ENCODE measurements around the gene ADM5. TPM values are rescaled to one million over a fixed set of nuclear protein-coding genes. Genes with fewer than 3 reads are reported as not detected.

The ADM5 gene
- total and polyA plus RNA-seq, 11 donors, result 0.14 to 1.6 (median 0.60) TPM; not detected in 1

- DNase-seq (peak; percentile 86 to 96 (median 92)), ATAC-seq (peak in 3 of 4 donors; percentile 3 to 19 (median 3))
- Histone ChIP-seq H3K27ac (peak overlapping the region in 11 of 12 donors; percentile 24 to 98 (median 66)), H3K4me1 (peaks cover 0 to 62% (median 37%) of the 10 kb centered on the region in 12 donors), H3K27me3 (no peaks in the 10 kb centered on the region), H3K4me3 (peak overlapping the region in 8 of 12 donors; percentile 9 to 40 (median 28)), H3K36me3 (peaks cover 0 to 50% (median 48%) of the 10 kb centered on the region in 9 donors), H3K9me3 (no peaks in the 10 kb centered on the region)
- peak; percentile 99 to 100 (median 100) for TF ChIP-seq CTCF (IDR thresholded peaks at IDR 0.05)
- TF ChIP-seq POLR2A (IDR thresholded peaks at IDR 0.05), result no peak
- intact Hi-C loops (cut with DNase I), result loop anchor here in 2 of 10 donors (2.0 to 10.0 kb wide), 2 partner anchors 128 to 286 kb away; no protein-coding TSS in a partner anchor
- WGBS, 4 donors, result 31 to 39% (median 34%) methylated on average over 32 to 40 of the region's 40 CpGs
Measured at GRCh38 chr19:49680421-49681351, 8.7 kb upstream of the ADM5 start.

DNA sequence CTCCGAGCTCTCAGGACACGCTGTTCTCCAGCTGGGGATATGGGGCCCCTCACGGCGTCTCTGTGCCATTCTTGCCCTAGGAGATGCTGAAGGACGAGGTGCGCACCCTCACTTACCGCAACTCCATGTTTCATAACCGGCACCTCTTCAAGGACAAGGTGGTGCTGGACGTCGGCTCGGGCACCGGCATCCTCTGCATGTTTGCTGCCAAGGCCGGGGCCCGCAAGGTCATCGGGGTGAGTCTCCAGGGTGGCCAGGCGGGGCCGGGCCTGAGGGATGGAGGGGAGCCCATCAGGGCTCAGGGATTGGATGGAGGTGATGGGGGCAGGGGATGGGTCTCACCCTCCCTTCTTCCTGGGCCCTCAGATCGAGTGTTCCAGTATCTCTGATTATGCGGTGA is 7.6 kb upstream of the ADM5 start:
- TF ChIP-seq POLR2A (IDR thresholded peaks at IDR 0.05), result no peak
- TF ChIP-seq CTCF (IDR thresholded peaks at IDR 0.05), result no peak
- intact Hi-C loops (cut with DNase I), result loop anchor here in 2 of 10 donors (2.0 to 10.0 kb wide), 2 partner anchors 127 to 287 kb away; no protein-coding TSS in a partner anchor
- no peak overlapping the region for H3K27ac ChIP-seq
- peaks cover 0 to 60% (median 57%) of the 10 kb centered on the region in 9 donors for H3K36me3 ChIP-seq
- 72 to 84% (median 82%) methylated on average over 16 to 19 of the region's 19 CpGs for WGBS, 4 donors
- no peak for ATAC-seq
- H3K4me1 ChIP-seq, result peaks cover 0 to 61% (median 34%) of the 10 kb centered on the region in 12 donors
- DNase-seq, result no peak
- no peaks in the 10 kb centered on the region for H3K27me3 ChIP-seq
- H3K9me3 ChIP-seq, result no peaks in the 10 kb centered on the region
- no peak overlapping the region for H3K4me3 ChIP-seq

DNA sequence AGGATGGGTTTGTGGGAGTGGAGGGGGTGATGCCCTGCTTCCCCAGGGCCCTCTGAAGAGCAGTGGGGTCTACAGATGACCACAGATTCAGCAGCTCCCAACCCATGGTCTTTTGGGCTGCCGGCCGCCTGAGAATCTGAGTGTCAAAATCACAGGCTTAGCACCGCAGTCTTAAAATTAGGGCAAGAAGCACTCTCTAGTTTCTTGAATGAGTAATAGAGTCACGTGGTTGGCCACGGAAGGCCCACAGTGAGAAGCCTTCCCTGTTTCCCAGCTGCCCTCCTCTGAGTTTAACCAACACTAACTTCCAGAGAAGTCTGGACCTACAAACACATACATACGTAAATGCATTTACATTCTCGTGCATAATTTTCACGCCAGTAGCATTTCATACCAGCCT is 7.1 kb upstream of the ADM5 start:
- peaks cover 0 to 61% (median 36%) of the 10 kb centered on the region in 12 donors for H3K4me1 ChIP-seq
- DNase-seq, result no peak
- 84 to 95% (median 91%) methylated on average over 8 of the region's 8 CpGs for WGBS, 4 donors
- H3K27me3 ChIP-seq, result no peaks in the 10 kb centered on the region
- intact Hi-C loops (cut with DNase I), result loop anchor here in 1 of 10 donors (10.0 kb wide), 1 partner anchor 287 kb away; no protein-coding TSS in a partner anchor
- no peak overlapping the region for H3K4me3 ChIP-seq
- H3K9me3 ChIP-seq, result no peaks in the 10 kb centered on the region
- no peak for TF ChIP-seq CTCF (IDR thresholded peaks at IDR 0.05)
- TF ChIP-seq POLR2A (IDR thresholded peaks at IDR 0.05), result no peak
- H3K27ac ChIP-seq, result no peak overlapping the region
- H3K36me3 ChIP-seq, result peaks cover 0 to 64% (median 59%) of the 10 kb centered on the region in 9 donors
- ATAC-seq, result no peak

GRCh38 chr19:49683814-49684250 is 5.6 kb upstream of the ADM5 start:
- WGBS, 4 donors, result 88 to 96% (median 93%) methylated on average over 18 of the region's 18 CpGs
- H3K4me1 ChIP-seq, result peaks cover 0 to 64% (median 31%) of the 10 kb centered on the region in 12 donors
- no peak for DNase-seq
- TF ChIP-seq POLR2A (IDR thresholded peaks at IDR 0.05), result no peak
- TF ChIP-seq CTCF (IDR thresholded peaks at IDR 0.05), result no peak
- H3K9me3 ChIP-seq, result no peaks in the 10 kb centered on the region
- peaks cover 0 to 67% (median 60%) of the 10 kb centered on the region in 9 donors for H3K36me3 ChIP-seq
- intact Hi-C loops (cut with DNase I), result loop anchor here in 1 of 10 donors (10.0 kb wide), 1 partner anchor 289 kb away; no protein-coding TSS in a partner anchor
- no peak overlapping the region for H3K4me3 ChIP-seq
- no peaks in the 10 kb centered on the region for H3K27me3 ChIP-seq
- ATAC-seq, result no peak
- H3K27ac ChIP-seq, result no peak overlapping the region
